Keratinocyte (primary cell): ENCODE results near the gene CEP131. TPM values are rescaled to one million over a fixed set of nuclear protein-coding genes. Genes with fewer than 3 reads are reported as not detected.

Experiments
- DNase-seq: peaks from one replicate; pipeline ENCODE4 v3.0.0-alpha.2; 2011; ENCODE audit warnings: low read depth, missing footprints, low spot score
- FAIRE-seq: peaks from 2 replicates; lab custom pipeline; 2011; peaks lifted over from hg19 to GRCh38; lab: Jason Lieb, UNC
- H2AFZ ChIP-seq: 2 replicates; pipeline ENCODE4 v1.6.0; 2012; ENCODE audit warnings: low read length, control low read depth, inconsistent platforms; ENCODE audit not compliant: control insufficient read depth
- H3K27ac ChIP-seq: 2 replicates; pipeline ENCODE4 v1.5.1; 2011; ENCODE audit warnings: low read length; ENCODE audit not compliant: control insufficient read depth, insufficient read depth
- H3K27me3 ChIP-seq: 3 replicates; pipeline ENCODE4 v1.6.0; 2011; ENCODE audit warnings: low read length; ENCODE audit not compliant: control insufficient read depth, insufficient read depth; ENCODE audit errors: extremely low read depth
- H3K36me3 ChIP-seq, 2 experiments: 2 replicates in 1 of 2; 3 replicates in 1 of 2; pipeline ENCODE4 v1.5.1; 2011; ENCODE audit warnings: low read length in 2 of 2, mild to moderate bottlenecking in 1 of 2; ENCODE audit not compliant: control insufficient read depth in 2 of 2, insufficient read depth in 2 of 2; ENCODE audit errors: extremely low read depth in 1 of 2
- H3K4me1 ChIP-seq: 3 replicates; pipeline ENCODE4 v1.5.1; 2011; ENCODE audit warnings: low read length; ENCODE audit not compliant: control insufficient read depth, insufficient read depth; ENCODE audit errors: extremely low read depth
- H3K4me2 ChIP-seq: 3 replicates; pipeline ENCODE4 v1.6.0; 2011; ENCODE audit warnings: low read depth, low read length; ENCODE audit not compliant: control insufficient read depth, insufficient read depth; ENCODE audit errors: extremely low read depth
- H3K4me3 ChIP-seq, 3 experiments: fragments of 200-600 bp in 1 of 3; sonication (generic) in 1 of 3; 2 replicates in 2 of 3; 3 replicates in 1 of 3; pipeline ENCODE4 v1.5.1; 2011 to 2016; ENCODE audit warnings: low read length in 3 of 3, mild to moderate bottlenecking in 3 of 3, control low read depth in 2 of 3, inconsistent platforms in 1 of 3, low read depth in 1 of 3, mixed read lengths in 1 of 3, mixed run types in 1 of 3, moderate library complexity in 1 of 3; ENCODE audit not compliant: control insufficient read depth in 2 of 3, insufficient read depth in 2 of 3; ENCODE audit errors: extremely low read depth in 1 of 3
- H3K79me2 ChIP-seq: 2 replicates; pipeline ENCODE4 v1.6.0; 2012; ENCODE audit warnings: low read length; ENCODE audit not compliant: control insufficient read depth, insufficient read depth
- H3K9ac ChIP-seq: 3 replicates; pipeline ENCODE4 v1.6.0; 2011; ENCODE audit warnings: low read length; ENCODE audit not compliant: control insufficient read depth, insufficient read depth; ENCODE audit errors: extremely low read depth
- H3K9me1 ChIP-seq: 3 replicates; pipeline ENCODE4 v1.6.0; 2011; ENCODE audit warnings: low read length; ENCODE audit not compliant: control insufficient read depth, insufficient read depth; ENCODE audit errors: extremely low read depth
- H3K9me3 ChIP-seq: 2 replicates; pipeline ENCODE4 v1.5.1; 2012; ENCODE audit warnings: low read depth, low read length; ENCODE audit not compliant: control insufficient read depth
- H4K20me1 ChIP-seq: 3 replicates; pipeline ENCODE4 v1.6.0; 2011; ENCODE audit warnings: low read length; ENCODE audit not compliant: control insufficient read depth, insufficient read depth; ENCODE audit errors: extremely low read depth
- EZH2 ChIP-seq: IDR thresholded peaks from one replicate; pipeline ENCODE4 v1.6.1; 2012; ENCODE audit warnings: inconsistent platforms, mild to moderate bottlenecking, low read length, moderate library complexity
- dilution Hi-C: fragments of 300-500 bp; cut with MboI; formaldehyde crosslinking; loops from one replicate; pipeline ENCODE4 v1.7.0; 2020; ENCODE audit warnings: low sequenced_read_pairs; ENCODE audit not compliant: extremely low pct_ligation_motif_present
- polyA plus RNA-seq, 5 experiments: library from polyadenylated mRNA; depleted of rRNA in 3 of 5; stranded (reverse) in 3 of 5; stranded (forward) in 1 of 5; unstranded in 1 of 5; fragments of >200 nt; gene quantifications; 1 replicate in 1 of 5; 2 replicates in 3 of 5; 3 replicates in 1 of 5; pipeline versions ENCODE4 v1.2.1 to v1.2.3, GENCODE V29; 2011 to 2012; ENCODE audit warnings: missing spikeins in 2 of 5, low read depth in 1 of 5, low replicate concordance in 1 of 5
- TF ChIP-seq, protein P1 (sequence below), 3 experiments: IDR thresholded peaks in 1 of 3; conservative IDR thresholded peaks in 1 of 3; optimal IDR thresholded peaks in 1 of 3; 2 replicates in 2 of 3; 3 replicates in 1 of 3; pipeline versions ENCODE3 to v1.5.1; 2011; ENCODE audit warnings: low read length in 3 of 3, mild to moderate bottlenecking in 3 of 3, moderate library complexity in 2 of 3, control low read depth in 1 of 3, inconsistent platforms in 1 of 3; ENCODE audit not compliant: insufficient read depth in 2 of 3; ENCODE audit errors: extremely low read depth in 1 of 3

Gene CEP131
- polyA plus RNA-seq, 1 donor (not counting 4 experiments of a cell fraction or from before 2014, with no cell fraction given) = 2.6 TPM

DNA sequence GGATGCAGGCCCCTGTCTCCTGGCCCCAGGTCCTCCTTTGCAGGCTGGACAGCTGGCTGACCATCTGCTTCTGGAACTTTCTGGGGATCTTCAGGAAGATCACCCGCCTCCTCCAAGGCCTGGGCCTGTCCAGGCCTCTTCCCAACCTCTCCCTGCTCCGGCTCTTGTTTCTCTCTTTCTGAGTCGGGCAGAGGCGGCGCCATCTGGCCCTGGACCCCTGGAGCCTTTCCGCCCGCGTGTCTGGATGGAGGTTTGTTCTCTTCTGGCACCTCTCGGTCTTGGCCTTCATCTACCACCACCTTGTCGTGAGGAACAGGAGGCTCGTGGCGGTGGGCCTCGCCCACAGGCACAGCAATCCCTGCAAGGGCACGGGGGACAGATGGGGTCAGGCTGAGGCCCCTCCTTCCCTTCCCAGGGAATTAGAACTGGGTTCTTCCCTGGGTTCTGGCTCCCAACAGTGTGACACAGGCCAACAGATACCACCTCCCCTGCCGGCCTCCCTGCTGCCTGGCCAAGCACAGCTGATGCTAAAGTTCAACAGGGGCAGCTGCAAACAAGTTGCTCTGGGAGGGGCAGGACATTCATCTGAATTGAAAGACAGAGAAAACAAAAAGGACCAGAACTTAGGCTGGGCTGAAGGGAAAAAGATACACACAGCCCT lies 29.7 kb upstream of the CEP131 start:
- Histone ChIP-seq H3K4me1 (peaks cover 14% of the 10 kb centered on the region), H3K79me2 (peaks cover 4% of the 10 kb centered on the region), H3K9me3 (no peaks in the 10 kb centered on the region), H3K4me2 (no peak overlapping the region), H3K27me3 (no peaks in the 10 kb centered on the region), H3K9ac (no peak overlapping the region), H3K4me3 (no peak overlapping the region), H3K9me1 (no peaks in the 10 kb centered on the region), H4K20me1 (peaks cover 12% of the 10 kb centered on the region), H2AFZ (no peak overlapping the region), H3K36me3 (peaks cover 12 to 21% of the 10 kb centered on the region in 2 experiments), H3K27ac (no peak overlapping the region)
- FAIRE-seq (no peak), DNase-seq (no peak)
- TF ChIP-seq, protein P1, sequence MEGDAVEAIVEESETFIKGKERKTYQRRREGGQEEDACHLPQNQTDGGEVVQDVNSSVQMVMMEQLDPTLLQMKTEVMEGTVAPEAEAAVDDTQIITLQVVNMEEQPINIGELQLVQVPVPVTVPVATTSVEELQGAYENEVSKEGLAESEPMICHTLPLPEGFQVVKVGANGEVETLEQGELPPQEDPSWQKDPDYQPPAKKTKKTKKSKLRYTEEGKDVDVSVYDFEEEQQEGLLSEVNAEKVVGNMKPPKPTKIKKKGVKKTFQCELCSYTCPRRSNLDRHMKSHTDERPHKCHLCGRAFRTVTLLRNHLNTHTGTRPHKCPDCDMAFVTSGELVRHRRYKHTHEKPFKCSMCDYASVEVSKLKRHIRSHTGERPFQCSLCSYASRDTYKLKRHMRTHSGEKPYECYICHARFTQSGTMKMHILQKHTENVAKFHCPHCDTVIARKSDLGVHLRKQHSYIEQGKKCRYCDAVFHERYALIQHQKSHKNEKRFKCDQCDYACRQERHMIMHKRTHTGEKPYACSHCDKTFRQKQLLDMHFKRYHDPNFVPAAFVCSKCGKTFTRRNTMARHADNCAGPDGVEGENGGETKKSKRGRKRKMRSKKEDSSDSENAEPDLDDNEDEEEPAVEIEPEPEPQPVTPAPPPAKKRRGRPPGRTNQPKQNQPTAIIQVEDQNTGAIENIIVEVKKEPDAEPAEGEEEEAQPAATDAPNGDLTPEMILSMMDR (optimal IDR thresholded peaks at IDR 0.05 in 1 of 3, IDR thresholded peaks at IDR 0.05 in 1 of 3, conservative IDR thresholded peaks at IDR 0.05 in 1 of 3; ENCODE audit: extremely low read depth in 1 of 3, insufficient read depth in 2 of 3, low read length in 3 of 3) = no peak
- TF ChIP-seq EZH2 = no peak
- dilution Hi-C loops = no loop called here

DNA sequence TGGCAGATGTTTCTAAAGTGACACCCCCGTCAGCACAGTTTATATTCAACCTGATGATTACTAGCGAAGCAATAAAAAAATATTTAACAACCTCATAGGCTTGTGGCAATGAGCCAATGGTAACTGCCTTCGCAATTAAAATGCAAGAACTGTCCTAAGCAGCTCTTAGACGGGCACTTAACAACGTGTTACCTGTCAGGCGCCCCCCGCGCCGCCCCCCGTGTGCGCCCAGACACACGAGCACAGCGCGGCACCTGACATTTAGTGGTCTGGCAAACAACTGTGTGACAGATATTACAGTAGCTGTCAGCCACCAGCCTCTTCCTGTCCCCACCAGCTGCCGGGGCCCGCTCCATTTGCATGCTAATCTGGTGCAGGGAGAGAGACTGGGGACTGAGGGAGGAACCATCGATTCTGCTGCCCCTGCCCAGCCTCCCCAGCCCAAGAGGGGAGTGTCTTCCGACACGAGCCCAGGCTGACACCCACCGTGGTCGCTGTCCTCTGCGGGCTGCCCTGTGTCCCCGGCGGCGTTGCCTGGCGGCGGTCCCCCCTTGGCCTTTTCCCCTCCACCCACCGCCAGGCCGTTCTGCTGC lies 29.0 kb upstream of the CEP131 start:
- Histone ChIP-seq H3K9ac (no peak overlapping the region), H3K9me3 (no peaks in the 10 kb centered on the region), H2AFZ (no peak overlapping the region), H3K36me3 (peaks cover 12 to 21% of the 10 kb centered on the region in 2 experiments), H3K9me1 (no peaks in the 10 kb centered on the region), H3K79me2 (peaks cover 4% of the 10 kb centered on the region), H3K4me3 (no peak overlapping the region), H3K27me3 (no peaks in the 10 kb centered on the region), H3K4me2 (no peak overlapping the region), H3K27ac (no peak overlapping the region), H3K4me1 (peaks cover 14% of the 10 kb centered on the region), H4K20me1 (peaks cover 12% of the 10 kb centered on the region)
- TF ChIP-seq EZH2 = no peak
- TF ChIP-seq, protein P1 (optimal IDR thresholded peaks at IDR 0.05 in 1 of 3, IDR thresholded peaks at IDR 0.05 in 1 of 3, conservative IDR thresholded peaks at IDR 0.05 in 1 of 3; ENCODE audit: extremely low read depth in 1 of 3, insufficient read depth in 2 of 3, low read length in 3 of 3) = no peak
- dilution Hi-C loops = no loop called here
- no peak for DNase-seq
- FAIRE-seq = no peak
